HG02973 (cell line): Measurements from ENCODE around the gene FLAD1.
"Not testable (repeated sequence)": the region's sequence is repeated elsewhere in the genome, so short reads cannot be mapped to it uniquely, and the experiment has no call there.

ENCODE experiments used
- ATAC-seq: cut with Tn5 transposase; IDR thresholded peaks from one replicate; pipeline ENCODE4 v1.9.1; 2021; ENCODE audit warnings: moderate library complexity; ENCODE audit not compliant: unreplicated experiment

Gene FLAD1

DNA sequence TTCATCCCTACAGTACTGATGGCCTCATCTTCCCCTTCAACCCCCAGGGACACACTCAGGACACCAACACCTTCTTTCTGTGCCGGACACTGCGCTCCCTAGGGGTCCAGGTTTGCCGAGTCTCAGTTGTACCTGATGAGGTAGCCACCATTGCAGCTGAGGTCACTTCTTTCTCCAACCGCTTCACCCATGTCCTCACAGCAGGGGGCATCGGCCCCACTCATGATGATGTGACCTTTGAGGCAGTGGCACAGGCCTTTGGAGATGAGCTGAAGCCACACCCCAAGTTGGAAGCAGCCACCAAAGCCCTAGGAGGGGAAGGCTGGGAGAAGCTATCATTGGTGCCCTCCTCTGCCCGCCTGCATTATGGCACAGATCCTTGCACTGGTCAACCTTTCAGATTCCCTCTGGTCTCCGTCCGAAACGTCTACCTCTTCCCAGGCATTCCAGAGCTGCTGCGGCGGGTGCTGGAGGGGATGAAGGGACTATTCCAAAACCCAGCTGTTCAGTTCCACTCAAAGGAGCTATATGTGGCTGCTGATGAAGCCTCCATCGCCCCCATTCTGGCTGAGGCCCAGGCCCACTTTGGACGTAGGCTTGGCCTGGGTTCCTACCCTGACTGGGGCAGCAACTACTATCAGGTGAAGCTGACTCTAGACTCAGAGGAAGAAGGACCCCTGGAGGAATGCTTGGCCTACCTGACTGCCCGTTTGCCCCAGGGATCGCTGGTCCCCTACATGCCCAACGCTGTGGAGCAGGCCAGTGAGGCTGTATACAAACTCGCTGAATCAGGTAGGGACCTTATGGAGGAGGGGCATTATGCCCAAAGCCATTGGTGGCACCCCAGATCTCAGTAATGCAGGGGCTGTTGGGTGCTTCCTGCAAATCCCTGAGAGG lies 5.2 kb downstream of the FLAD1 start:
- no peak for ATAC-seq

DNA sequence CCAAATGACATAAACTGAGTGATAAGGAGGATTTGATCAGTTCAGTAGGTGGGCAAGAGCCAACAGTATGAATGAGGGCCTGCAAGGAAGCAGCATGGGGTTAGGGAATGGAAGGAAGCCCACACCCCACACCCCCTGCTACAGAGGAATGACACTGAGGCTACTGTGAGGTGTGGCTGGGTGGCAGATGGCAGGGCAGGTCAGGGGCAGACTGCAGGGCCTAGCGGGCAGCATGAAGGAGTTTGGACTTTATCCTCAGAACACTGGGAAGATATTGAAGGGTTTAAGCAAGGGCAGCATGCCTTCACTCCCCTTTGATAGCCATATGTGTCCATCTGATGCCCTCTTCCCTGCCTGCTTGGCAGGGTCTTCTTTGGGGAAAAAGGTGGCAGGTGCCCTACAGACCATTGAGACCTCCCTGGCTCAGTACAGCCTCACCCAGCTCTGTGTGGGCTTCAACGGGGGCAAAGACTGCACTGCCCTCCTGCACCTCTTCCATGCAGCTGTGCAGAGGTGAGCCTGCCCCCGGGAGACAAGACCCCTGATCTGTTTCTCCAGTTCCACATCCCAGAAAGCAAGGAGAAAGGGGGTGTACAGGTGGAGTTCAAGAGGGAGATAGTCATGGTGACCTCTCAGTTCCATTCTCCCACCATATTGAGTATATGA lies 6.2 kb downstream of the FLAD1 start:
- ATAC-seq, result no peak

DNA sequence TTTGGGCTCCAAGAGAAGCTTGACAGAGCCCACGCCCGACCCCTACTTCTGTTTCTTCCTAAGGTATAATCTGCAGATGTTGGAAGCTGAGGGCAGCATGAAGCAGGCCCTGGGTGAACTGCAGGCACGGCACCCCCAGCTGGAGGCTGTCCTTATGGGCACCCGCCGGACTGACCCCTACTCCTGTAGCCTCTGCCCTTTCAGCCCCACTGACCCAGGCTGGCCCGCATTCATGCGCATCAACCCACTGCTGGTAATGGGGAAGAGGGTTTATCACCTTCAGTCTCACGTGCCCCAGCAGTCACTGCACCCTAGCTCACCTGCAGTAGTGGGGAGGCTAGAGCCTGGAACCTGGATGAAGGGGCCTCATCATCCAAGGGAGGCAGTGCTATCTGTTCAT lies 7.1 kb downstream of the FLAD1 start:
- no peak for ATAC-seq

DNA sequence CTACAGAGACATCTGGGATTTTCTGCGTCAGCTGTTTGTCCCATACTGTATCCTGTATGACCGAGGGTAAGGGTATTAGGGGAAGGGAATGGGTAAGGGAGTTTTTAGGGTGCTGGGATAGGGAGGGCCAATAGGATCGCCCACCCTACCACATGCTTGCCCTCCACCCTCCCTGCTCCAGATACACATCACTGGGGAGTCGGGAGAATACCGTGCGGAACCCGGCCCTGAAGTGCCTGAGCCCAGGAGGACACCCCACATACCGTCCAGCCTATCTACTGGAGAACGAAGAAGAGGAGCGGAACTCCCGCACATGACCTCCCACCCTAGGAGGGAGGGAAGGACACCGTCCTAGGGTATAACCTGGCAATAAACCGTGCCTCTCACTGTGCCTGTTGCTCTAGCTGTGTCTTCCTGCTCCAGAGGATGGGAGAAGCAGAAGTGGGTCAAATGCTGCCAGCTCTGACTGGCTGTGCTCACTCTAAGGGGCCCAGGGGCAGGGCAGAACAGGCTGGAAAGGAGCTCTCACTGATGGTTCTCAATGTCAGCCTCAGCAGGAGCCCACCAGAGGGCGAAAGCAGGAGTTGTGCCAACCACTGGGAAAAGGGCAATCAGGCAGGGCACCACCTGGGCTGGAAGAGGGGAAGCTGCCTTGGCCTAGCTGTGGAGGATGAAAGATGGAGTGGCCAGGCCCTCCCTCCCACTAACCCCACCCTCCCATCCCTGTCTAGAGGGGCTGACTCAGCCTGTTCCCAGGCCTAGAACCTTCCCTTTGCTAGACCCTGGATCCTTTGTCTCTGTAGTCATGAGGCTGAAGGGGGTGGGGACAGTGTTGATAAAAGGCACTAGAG lies 9.8 kb downstream of the FLAD1 start:
- no peak for ATAC-seq

DNA sequence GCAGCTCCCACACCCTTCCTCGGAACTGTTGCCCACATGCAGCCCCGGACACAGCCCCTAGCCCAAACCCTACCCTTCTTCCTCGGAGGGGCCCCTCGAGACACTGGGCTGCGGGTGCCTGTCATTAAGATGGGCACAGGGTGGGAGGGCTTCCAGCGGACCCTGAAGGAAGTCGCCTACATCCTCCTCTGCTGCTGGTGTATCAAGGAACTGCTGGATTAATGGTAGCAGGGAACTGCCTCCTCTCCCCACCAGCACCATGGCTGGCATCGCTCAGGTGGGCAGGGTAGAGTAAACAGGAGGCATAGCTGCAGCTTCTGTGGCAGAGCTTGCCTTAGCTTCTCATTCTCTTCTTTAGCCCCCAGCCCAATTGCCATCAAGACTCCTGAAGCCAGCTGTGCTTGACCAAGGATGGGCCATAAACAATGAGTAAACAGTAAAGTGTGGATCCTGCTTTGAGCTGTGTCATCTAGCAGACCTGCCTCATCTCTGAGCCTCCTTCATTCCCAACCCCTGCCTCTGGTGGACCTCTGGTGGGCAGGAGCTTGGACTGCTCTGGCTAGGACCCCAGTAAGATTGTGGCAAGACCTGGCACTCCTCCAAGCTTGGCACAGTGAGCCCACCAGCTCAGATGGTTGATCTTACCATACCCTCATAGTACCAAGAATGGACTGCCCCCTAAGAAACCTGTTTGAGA lies 10.6 kb downstream of the FLAD1 start, which contains the start of gene LENEP:
Gene LENEP (plus strand): TSS at position 15 of the 697 bp plus-strand sequence. CDS start 22 bp downstream, at position 37.
- no peak for ATAC-seq

DNA sequence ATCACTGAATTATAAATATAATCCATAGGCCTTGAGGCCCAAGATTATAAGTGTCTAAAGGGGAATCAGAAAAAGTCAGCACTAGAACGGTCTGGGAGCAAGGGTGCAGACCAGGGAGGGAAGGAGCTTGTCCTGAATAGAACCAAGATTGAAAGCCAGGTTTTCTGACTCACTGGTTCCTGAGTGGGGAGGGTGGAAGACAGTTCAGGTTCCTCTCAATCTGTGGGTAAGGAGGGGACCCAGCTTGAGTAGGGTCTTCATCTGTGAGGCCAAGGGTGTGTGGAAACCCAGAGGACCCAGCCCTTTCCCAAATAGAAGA lies 11.1 kb downstream of the FLAD1 start:
- no peak for ATAC-seq

DNA sequence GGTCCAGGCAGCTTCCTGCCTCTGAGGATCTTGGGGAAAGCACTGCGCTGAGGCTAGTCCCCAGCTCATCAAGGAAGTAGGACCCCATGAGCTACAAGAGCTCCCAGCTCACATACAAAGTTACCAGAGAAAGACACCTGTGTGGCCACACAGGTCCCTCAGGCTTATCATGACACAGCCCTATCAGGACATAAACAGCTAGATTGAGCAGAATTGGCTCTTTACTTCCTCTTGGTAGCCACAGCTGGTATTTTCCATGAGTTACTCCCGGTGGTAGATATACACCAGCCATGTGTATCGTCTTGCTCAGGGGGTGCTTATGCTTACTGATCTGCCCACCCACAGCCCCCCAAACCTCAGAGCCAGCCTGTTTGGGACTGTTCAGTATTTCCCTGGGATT lies 11.4 kb downstream of the FLAD1 start:
- ATAC-seq, result no peak

DNA sequence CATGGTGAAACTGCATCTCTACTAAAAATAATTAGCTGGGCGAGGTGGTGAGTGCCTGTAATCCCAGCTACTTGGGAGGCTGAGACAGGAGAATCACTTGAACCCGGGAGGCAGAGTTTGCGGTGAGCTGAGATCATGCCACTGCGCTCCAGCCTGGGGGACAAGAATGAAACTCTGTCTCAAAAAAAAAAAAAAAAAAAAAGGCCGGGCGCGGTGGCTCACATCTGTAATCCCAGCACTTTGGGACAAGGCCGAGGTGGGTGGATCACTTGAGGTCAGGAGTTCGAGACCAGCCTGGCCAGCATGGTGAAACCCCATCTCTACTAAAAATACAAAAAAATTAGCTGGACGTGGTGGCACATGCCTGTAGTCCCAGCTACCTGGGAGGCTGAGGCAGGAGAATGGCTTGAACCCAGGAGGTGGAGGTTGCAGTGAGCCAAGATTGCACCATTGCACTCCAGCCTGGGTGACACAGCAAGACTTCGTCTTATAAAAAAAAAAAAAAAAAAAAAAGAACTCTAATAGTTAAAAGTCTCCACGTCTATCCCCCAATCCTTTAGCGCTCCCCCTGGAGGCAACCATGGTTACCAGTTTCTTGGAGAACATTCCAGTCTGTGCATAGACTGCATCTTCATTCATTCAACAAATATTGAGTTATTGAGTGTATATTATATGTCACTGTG lies 12.3 kb downstream of the FLAD1 start:
- not testable (repeated sequence) for ATAC-seq

DNA sequence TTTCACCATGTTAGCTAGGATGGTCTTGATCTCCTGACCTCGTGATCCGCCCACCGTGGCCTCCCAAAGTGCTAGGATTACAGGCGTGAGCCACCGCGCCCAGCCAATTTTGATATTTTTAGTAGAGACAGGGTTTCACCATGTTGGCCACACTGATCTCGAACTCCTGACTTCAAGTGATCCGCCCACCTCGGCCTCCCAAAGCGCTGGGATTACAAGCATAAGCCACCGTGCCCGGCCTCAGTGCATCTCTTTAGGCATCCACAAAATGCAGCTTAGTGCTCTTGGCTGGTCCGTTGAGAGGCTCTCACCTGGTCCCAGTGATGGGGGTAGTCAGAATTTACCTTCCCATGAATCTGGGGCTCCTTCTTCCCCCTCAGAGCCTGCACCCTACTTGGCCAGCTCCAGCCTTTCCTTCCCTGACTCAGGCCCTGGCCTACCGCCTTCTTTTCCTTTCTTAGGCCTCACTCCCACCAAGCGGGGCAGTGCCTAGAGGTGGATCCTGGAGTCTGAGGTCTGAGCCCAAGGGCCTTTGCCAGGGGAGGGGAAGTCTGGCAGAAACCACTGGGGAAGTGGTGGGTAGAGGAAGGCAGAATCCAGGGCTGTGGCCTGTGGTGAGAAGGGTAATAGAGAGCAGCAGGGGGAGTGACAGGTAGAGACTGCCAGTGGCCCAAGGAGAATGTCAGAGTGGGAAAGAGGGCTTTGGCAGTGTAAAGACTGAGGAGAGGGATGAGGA lies 14.0 kb downstream of the FLAD1 start:
- no peak for ATAC-seq

DNA sequence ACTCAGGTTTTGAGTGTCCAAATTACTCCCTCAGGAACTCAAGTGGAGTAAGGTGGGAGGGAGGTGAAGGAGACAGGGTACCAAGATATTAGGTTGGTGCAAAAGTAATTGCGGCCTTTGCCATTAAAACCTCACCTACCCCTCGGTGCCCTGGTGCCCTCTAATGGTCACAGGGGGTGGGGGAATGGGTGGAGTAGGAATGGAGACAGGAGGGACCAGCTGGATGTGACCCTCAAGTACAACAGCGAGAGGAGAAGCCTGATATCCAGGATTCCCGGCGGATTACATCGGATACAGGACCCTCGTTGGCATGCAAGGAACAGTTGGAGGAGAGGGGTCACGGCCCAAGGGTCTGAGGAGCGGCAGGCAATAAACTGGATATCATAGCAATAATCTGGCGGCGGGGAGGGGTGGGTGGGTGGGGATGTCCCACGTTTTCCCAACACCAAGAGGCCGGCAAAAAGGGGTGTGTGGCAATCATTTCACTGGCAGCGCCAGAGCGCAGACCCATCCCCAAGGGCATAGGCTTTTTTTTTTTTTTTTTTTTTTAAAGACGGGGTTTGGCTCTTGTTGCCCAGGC lies 15.1 kb downstream of the FLAD1 start:
- no peak for ATAC-seq

DNA sequence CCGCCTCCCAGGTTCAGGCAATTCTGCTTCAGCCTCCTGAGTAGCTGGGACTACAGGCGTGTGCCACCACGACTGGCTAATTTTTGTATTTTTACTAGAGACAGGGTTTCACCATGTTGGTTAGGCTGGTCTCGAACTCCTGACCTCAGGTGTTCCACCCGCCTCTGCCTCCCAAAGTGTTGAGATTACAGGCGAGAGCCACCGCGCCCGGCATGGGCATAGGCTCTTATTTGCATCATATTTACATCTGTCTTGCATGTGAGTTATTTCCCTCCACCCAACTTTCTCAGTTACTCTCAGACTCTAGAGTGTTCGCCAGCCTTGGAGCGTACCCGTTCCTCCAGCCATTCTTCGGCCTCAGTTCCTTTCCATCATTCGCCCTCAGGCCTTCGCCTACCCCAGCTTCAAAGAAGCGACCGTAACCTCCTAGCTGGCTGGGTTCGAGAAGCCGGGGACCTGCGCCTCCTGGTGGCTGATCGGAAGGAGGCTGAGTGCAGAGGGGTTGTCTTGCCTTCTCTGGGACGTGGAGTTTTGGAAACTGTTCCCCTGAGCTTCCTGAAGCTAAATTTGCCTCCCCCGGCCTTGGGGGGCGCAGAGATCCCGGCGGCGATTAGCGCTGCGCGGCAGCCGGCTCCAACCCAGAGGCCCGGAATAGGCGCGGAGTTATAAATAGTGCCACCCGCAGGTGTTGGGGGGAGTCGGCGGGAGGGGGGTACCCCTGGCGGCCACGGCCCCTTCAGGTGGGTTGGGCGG lies 15.8 kb downstream of the FLAD1 start:
- no peak for ATAC-seq

DNA sequence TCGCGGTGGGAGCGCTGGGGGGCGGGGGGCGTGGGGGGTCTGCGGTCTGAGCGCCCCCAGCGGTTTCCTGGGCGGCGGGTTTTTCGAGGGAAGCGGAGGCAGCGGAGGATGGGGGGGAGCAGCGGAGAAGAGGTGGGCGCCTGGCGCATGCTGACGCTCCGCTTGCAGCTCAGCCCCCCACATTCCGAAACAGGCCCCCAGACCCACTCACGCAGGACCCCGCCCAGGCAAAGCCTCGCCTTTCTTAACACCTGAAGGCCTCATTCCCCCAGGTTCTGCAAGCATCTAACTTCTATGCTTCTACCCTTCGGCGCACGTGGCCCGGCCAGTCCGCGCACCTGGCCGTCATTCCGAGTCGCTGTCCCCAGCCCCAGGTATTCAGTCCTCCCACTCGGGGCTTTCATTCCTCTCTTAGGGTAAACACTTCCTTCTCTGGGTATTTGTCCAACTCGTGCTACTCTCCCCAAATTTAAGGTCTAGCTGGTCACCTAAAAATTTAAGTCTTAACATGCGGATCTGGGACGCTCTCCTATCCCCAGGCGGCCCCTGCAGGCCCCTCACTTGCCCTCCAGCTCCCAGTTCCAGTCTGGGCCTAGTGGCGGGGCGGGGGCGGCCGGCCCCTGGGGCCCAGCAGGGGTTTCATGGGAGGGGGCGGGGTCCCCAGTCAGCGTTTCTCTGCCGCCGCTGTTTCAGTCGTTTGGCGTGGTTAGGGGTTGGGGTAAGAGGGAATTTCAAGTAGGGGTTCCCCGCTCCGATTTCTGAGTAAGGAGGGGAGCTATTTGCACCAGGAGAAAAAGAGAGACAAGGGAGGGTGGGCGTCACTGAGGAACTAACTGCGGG lies 16.6 kb downstream of the FLAD1 start:
- no peak for ATAC-seq

DNA sequence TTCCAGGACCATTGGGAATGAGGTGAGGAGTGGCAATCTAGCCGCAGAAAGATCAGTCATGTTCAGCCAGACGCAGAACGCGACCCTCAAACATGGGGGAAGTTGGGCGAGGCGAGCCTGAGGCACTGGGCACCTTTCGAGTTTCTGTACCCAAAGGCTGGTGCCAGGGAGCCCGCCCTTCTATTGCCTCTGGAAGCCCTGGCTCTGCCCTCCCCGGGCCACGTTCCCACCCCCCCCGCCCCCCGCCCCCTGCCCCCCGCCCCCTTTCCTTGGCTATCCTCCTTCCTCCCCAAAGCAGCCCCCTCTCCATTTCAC lies 17.2 kb downstream of the FLAD1 start:
- no peak for ATAC-seq

DNA sequence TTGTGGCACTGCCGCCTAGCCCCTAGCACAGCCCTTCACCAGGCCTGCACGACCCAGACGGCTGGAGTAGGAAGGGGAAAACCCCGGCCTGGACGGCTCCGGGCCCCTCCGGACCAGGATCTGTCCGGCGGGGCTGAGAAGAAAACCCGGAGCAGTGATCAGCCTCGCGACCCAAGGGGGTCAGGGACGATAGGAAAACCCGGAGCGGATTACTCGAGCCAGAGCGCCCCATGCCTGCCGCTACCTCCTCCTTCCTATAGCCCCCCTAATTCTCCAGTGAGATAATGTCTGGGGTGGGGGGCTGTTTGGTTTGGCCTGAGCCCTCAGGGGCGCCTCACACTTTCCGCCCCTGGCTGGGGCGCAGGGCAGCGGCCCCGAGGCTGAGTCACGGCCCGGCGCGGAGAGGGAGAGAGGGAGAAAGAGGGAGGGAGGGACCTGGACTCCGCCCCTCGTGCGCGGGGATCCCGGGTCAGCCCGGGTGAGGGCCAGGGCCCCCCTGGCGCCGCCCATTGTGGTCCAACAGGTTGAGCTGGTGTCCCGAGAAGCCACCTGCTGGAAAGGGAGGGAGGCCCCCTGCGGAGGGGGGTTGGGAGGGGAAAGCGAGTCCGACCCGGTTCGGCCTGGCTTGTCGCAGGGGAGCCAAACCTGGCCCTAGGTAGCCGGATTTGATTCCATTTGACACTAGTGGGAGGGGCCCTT lies 17.7 kb downstream of the FLAD1 start:
- ATAC-seq, result peak; percentile 36

DNA sequence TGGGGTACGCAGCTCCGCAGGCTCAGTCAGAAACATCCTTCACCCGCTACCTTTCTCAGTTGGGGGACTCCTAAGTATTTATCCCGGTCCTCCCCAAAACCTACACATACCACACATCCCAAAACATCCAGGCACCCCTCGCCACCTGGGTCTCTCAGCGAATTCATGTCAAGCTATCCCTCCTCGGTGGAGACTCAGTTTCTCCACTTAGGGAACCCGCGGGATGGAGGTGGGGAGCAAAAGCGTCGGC lies 18.2 kb downstream of the FLAD1 start:
- no peak for ATAC-seq

DNA sequence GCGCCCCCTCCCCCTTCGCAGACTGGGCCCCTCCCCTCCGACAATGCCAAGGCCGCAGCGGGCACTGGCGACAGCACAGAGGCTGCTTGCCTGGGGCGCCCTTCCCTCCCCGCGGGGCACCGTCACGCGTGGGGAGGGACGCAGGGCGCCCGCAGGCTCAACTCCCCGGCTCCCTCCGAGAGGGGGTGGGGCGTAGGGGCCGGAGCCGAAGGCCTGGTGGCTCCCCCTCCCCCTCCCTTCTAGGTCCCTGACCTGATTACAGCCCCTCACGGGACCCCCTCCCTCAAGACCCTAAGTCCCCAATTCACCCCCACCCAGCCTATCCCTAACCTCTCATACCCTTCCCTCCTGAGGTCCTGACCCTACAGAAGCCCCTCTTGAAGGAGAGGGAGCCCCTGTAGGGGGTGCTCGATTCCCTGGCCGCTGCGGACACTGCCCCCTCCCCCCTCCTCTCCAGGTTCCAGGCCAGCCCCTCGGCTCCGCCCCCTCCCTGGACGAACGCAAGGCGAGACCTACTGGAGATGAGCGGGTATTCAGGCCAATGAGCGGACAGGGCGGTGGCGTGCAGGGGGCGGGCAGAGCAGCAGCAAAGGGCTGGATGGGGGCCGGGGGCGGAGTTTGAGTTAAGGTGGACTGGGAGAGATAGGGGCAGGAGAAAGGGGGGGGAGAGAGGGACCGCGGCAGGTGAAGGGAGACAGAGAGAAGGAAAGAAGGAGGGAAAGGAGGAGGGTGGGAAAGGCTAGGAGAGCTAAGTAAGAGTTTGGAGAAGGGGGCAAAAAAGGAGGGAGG lies 18.7 kb downstream of the FLAD1 start:
- ATAC-seq, result peak; percentile 48
